GM21717 (cell line): Measurements from ENCODE around the gene MAT1A.
A peak's percentile ranks its signal among the peaks of the same experiment; 100 is the strongest.

Experiments used
- ATAC-seq: cut with Tn5 transposase; IDR thresholded peaks from one replicate; pipeline ENCODE4 v1.9.1; 2021; ENCODE audit warnings: mild to moderate bottlenecking, moderate library complexity; ENCODE audit not compliant: unreplicated experiment

Gene MAT1A

DNA sequence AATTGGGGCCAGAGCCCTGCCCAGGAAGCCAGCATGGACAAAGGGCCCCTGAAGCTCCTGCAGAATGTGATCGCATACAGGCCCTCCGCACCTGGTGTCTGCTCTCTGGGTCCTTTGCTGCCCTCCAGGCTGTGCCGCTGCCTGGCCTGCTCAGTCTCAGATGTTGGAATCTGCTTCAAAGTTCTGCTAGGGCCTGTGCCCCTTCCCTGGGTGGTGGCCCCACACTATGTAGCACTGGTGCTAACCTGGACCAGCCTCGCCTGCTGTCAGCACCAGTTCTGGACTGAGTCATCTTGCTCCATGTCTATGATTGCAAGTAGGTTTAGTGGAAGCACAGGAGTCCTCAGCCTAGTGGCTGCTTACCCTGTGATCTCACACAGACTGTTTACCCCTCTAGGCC is 6.3 kb downstream of the MAT1A start:
- no peak for ATAC-seq

DNA sequence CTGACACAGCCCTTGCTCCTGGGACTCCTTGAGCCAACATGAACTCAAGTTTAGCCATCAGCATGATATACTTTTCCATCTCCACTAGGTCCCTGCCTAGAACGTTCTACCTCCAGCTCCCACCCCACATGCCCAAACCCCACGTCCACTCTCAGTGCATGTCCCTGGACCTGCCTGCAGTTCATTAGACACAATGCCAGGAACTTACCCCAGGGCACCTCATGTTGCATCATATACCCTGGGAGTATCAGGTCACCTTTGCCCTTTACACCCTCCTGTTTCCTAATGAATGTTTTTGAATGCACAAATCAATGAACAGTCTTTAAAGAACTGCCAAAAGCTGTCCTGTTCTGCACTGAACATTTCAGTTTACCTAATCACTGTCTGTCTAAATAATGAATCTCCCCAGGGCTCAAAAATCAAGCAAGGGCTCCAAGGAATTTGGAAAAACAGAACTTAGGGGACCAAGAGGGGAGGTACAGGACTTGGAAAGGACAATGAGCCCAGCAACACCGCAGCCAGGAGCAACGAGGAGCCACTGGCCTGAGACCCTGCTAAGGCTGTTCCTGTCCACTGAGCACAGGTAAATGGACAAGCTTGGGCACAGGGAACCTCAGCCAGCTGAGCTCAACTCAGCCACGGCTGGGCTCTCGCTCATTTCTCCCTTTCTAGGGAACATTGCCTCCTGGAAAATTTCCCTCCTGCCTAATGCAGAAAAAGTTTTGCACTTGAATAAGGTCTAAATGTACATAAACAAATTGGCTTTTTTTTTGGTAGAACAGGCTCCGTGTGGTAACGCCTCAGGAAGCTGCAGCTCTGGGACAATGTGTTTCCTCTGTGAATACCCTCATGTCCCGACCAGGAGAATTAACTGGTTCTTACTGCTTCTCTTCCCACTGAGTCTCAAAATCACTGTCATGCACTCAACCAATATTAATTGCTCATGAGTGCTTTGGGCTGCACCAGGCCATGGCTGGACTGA is 7.4 kb downstream of the MAT1A start:
- no peak for ATAC-seq

DNA sequence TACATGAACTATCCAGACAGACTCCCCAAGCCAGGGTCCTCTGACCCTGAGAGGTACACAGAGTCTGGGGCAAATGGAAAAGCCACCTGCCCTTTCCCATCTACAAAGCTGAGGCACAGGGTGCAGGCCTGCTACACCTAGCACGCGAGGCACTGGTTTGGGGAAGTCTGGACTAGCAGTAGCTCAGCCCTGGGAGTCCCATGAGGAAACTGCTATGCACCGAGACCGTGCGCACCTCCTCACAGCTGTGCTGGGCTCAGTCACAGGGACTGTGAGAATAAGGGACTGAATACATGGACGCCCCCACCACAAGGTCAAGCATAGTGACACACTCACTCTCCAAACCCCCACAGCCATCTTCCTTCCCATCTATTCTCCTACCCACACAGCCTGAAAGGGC is 8.2 kb downstream of the MAT1A start:
- peak; percentile 61 for ATAC-seq

DNA sequence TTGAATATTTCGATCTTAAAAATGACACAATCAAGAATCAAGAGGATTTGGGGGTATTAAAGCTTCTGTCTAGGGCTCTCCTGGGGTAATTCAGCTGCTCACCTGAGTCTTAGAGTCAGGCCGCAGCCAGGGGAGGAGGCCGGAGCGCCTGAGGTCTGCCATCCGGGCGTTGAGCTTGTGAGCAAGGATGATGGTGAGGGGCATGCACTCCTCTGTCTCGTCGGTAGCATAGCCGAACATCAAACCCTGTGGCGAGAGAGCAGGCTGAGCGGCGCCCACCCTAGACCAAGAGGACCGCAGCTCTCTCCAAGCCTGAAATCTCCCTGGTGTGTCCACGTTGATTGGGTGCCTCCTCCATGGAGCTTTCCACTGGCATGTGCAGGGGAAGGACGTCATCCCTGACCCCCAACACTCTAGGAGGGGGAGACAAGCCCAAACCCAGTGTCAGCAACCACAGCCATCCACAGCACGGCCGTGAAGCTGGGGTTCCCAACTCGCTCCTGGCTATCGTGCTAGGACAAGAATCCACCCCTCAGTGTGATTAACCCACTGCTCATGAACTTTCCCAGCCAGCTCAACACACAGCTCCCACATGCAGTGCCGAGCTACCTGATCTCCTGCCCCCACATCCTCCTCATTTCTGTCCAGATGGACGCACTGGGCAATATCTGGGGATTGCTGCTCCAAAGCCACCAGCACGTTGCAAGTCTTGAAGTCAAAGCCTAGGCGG is 9.2 kb downstream of the MAT1A start:
- ATAC-seq = no peak

DNA sequence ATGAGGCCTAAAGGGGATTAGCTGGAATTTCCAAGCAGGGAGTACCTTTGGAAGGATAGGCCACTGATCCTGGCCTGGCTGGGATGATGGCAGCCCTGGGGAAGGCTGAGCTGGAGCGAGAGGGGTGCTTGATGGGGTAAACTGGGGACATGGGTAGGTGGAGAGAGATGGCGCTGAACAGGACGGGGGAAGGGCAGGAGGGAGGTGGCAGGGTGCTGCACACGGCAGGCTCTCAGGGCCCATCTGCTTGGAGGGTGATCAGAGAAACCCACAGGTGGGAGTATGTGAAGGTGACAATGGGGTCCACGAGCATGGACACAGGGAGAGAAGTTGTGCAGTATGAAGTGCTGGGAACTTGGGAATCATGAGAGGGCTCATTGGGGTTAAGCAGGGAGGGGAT is 10.3 kb downstream of the MAT1A start:
- ATAC-seq = no peak

DNA sequence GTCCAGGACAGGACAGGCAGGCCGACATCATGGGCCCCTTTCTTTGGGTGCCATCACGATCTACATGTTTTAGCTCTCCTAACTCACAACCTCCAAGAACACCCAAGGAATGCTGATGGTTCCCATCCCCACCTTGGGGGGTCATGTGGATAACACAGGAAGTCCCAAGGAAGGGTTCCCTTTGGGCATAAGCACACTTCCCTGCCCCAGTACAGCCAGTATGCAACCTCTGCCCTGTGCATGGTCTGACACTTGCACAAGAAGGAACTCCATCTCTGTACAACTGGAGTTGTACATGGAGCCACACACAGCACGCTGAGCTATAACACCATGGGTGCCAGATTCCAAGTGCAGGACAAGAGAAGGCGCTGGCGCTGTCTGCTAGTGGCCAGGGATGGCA is 11.0 kb downstream of the MAT1A start:
- no peak for ATAC-seq

DNA sequence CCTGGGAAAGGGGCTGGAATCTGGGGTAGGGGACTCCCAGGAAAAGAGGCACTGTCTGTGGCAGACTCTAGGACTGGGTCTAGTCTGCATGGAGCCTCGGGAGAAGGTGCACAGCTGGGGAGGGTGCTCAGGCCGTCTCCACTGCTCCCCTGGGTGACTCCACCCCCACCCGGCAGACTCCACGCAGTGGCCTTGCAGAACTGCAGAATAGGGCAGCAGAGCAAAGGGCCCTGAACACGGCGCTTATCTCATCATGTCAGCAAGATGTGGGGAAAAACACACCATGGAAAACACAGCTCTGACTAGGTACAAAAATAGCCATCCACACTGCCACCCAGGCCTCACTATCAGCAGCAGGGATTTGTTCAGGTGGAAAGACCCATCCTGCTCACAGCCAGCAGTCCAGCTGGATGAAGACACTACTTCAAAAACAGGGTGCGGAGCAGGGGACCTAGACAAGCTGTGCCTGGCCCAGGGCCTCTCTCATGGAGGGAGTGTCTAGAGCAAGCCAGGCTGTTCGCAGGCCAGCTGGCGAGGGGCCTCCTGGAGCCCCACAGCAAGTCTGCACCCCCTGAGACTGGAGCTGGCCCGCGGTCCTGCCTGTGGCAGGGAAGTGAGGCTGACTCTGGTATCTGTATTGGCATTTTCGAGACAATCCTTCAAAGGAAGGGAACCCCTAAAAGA is 11.7 kb downstream of the MAT1A start:
- no peak for ATAC-seq

DNA sequence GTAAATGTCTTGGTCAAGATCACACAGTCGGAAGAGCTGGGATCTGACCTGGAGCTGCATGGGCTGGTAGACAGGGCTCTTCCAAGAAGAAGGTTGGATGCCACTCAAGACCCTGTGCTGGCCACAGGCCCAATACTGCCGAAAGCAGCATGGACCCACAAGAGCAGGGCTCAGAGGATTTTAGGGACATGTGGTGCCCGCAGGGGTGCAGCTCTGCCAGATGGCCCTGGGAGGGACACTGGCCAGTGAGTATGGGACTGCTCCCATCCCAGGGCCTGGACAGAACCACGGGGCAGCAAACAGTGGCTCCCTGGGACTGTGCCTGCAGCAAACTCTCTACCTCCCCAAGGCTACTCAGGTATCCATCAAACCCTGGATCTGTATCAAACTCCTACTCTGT is 12.4 kb downstream of the MAT1A start:
- no peak for ATAC-seq

DNA sequence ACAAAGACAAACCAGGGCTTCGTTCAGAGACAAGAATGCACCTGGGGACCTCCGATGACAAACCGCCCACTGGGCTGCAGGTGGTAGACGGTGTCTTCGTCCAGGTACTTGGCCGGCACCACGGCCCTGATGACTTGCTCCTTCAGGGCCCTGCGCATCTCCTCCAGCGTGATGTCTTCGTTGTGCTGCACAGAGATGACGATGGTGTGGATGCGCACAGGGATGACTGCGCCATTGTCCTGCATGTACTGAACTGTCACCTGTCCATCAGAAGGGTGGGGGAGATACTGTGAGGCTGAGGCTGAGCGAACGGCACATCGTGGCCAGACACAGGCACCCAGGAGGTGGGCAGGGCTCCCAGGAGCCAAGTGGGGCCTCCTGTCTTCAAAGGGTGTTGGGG is 13.1 kb downstream of the MAT1A start:
- no peak for ATAC-seq

DNA sequence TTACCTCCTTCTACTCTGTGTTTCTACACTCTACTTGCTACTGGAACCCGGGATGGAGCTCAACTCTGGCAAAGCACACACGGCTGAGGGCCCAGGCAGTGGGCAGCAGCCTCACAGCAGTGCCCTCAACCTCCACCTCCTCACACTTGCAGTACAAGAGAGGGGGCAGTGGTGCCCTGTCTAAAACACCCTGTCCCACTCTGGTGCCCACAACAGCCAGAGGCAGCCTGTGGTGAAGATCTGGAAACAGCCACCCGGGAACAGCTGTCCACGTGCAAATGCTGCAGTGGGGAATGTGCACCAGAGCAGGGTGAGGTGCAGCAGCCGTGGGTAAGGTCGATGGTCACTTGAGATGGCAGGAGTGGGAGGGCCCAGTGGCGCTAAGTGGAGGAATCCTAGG is 13.7 kb downstream of the MAT1A start:
- ATAC-seq = no peak

DNA sequence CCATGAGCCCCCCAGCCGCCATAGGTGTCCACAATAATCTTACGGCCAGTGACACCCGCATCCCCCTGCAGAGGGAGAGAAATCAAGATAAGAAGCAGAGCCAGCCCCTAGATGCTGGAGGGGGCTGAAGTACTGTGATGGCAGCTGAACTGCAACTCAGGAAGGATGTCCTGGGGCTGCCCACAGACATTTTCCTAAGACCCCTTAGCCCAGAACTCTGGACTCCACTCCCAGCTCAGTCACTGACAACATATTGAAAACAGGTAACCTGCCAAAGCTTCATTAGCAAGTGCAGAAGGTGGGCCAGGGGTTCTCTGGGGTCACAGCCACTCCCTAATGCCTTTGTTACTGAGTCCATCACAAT is 14.3 kb downstream of the MAT1A start:
- no peak for ATAC-seq

DNA sequence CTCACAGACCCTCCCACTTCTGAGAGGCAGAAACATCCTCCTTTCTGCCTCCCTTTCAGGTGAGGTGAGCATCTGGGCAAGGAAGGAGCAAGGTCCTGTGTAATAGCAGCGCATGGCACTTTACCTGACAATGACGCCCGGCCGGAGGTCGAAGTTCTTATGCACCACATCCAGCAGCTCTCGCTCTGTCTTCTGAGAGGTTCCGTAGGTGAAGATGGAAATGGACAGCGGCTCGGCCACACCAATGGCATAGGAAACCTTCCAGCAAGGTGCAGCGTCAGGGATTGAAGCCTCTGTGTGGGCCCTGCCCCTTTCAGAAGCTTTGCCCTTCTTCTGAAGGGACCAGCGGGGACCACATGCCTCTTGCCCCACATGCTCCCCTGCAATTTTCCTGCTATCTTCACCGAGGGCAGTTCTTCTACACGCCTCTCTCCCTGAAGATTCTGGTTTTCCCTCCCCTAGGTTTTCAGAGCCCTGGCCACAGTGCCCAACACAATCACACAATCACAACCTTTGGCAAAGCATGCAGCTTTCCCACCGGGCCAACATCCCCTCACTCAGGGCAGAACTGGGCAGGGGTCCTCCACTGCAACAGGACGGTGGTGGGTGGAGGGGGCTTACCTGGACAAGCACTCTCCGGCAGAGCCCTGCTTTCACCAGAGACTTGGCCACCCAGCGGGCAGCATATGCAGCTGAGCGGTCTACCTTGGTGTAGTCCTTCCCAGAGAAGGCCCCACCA is 14.9 kb downstream of the MAT1A start:
- no peak for ATAC-seq

DNA sequence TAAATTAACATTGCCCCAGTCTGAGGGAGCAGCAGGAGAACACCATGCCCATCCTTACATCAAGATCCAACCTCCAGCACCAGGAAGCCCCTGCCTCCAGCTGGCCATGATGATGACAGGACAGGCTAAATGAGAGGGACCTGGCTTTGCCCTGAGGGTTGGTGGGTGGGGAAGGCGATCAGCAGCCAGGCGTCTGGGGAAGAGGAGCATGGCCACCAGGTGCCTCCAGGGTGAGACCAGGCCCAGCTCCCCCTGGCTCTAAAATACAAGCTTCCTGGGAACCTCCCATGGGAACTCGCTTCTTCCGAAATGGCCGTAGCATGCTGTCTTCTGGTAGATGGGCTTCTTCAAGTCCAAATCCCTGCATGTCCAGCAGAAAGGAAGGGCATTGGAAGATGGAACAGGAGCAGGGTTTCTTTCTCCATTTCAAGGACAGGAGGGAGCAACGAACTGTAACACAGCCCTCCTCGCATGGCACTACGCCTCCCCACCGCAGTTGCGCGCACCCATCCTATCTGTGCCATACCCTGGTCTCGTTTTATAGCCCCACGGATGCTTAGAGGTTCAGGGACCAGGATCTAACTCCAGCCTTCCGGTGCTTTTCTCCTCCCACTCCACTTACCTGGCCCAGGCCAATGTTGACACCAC is 15.8 kb downstream of the MAT1A start:
- ATAC-seq = no peak

DNA sequence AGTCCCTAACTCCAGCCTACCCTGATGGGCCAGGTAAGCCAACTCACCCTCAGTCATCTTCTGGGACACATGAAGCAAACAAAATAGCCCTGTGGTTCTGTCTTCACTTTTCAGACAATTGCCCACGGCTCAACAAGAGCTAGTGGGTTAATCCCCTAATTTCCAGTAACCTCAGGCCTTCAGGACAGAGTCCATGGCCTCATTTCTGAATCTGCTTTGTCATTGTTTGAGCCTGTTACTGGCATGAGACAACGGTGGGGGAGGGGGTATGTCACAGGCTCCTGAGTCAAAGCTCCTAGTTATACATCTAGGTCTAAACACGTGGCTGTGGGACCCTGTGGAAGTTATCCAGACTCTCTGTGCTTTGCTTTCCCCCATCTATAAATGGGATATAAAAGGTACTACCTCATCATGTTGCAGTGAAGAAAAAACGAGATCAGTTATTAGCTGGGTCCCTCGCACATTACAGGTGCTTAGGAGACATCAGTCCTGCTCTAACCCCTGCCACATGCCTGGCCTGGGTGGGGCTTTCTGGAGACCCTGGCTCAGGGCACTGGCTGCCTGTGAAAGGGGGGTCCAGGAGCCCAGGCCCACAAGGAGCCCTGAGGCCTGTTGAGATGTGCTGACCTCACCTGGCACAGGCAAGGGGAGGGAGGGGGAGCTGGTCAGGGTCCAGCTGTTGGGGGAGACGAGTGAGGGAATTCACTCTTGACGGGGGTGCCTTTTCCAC is 16.5 kb downstream of the MAT1A start:
- ATAC-seq = no peak

DNA sequence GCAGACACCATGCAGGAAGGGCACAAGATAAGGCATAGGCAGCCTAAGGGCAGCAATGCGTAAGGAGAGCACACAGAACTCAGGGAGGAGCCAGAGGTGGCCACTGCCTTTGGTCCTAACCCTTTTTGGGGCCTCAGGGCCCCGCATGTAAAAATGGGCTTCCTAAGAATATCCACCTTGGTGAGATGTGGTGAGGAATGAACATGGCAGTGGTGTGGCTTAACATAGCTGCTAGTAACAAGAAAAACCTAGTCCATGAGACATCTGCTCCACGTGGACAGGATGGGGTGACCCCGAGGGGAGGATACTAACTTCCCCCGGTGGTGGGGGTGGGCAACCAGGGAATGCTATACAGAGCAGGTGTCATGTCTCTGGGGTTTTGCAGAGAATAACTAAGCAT is 18.0 kb downstream of the MAT1A start:
- no peak for ATAC-seq

DNA sequence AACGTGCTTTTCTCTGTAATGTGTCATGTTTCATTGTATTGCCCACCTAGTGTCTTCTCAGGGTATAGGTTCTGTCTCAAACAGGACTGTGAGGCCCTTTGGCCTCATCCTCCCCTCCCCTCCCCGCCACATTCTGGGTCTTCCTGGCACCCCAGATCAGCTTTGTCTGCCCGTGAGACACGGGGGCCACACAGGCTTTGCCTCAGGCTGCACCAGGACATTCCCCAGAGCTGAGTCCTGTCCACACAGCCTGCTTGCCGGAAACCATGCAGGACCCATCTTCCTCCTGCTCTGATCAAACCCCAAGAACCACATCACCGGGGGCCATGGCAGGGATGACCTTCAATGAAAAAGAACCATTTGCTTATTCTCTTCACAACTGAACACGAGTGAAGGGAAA is 18.6 kb downstream of the MAT1A start:
- ATAC-seq = no peak

DNA sequence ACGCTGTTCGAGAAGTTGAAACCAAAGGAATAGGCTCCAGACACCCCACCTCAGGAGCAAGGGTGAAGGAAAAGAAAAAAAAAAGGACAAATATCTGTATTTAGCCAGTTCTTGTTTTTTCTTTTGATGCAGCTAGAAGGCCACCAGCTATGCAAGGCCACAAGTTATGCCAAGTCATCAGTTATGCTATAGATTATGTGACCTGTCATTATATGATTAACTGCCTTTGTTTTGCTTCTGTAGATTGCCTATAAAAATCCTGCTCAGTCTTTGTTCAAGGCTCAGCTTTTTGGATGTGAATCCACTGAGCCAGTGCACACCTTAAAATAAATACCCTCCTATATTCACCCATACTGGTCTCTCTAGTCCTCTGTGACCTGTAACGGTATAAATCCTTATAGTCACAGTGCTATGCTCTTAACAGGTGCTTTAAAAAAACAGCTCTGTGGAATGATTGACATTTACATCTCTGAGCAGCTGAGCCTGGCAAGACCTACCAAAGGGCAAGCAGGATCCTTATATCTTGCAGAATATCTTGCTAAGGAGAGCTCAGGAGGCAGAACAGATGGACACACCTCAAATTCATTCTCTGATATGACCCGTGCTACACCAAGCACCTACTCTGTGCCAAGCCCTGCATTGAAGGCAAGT is 20.4 kb downstream of the MAT1A start:
- no peak for ATAC-seq

DNA sequence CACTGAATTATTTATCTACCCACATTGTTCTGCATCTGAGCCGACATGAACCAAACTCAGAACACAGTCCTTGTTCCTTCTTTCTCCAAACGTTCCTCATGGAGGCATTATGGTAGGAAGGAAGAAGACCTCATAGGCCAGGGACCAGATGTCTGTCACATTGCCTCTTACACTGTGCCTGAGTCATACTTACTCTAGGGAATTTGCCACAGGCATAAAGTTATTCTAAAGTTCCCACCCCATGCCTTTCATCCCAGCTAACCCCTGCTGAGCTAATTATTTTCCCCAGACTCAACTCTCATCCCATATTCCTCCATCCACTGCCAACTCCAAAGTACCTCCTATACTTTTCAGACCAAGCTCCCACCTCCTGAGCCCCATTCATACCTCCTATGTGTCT is 21.2 kb downstream of the MAT1A start:
- ATAC-seq = no peak

DNA sequence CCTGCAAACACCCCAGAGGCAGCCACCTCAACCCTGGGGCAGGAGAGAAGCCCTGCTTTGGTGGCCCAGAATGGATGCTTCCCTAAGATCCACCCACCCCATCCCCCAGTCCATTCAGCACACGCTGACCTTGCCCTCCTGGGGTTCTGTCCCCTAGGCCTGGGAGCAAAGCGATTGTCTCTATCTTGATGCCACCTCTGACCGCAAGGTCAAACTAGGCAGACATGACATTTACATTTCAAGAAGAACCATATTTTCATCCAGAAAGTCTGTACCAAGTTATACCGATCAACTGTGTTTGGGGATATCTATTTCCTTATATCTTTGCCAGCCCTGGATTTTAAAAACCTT is 23.0 kb downstream of the MAT1A start:
- no peak for ATAC-seq
